Measurements from ENCODE around the gene BUD23. TPM values are rescaled to one million over a fixed set of nuclear protein-coding genes. Genes with fewer than 3 reads are reported as not detected.
"Not testable (repeated sequence)": the region's sequence is repeated elsewhere in the genome, so short reads cannot be mapped to it uniquely, and the experiment has no call there.

BUD23 gene
- total and polyA plus RNA-seq, 10 donors = 44.2 to 71.4 (median 54.6) TPM

DNA sequence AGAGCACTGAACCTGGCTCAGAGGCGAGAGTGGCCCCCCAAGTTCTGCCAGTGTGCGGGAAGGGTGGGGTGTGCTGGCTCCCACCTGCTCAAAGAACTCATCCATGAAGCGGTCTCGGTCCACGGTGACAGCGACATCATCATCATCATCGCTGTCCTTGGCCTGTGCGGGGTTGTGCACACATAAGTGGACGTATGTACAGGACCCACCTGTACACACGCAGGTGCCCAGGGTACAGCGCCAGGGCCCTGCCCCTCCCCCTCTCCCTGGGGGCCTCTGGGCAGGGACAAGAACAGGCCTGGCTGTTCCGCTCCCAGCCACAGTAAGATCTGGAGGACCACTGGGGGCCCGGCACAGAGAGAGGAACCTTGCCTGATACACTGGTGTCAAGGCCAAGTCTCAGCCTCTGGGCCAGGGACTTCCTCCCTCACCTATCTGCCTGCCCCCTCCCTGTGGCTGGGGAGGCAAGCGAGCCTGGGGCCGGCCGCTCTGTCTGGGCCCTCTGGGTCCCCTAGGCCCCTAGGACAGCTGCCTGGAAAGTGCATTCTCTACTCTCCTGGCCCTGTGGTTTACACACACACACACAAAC, 25.7 kb downstream of the BUD23 start:
- intact Hi-C loops (cut with DNase I; ENCODE audit: low total_unique reads) = no loop called here
- H3K27ac ChIP-seq = no peak overlapping the region

GRCh38 chr7:73712773-73713172, 29.4 kb downstream of the BUD23 start:
- peaks cover 0 to 40% (median 0%) of the 10 kb centered on the region in 7 donors for H3K27me3 ChIP-seq (replicated peaks in 1 of 7)
- 48 to 66% (median 64%) methylated on average over 1 of the region's 1 CpG for WGBS, 5 donors
- TF ChIP-seq POLR2AphosphoS5 (IDR thresholded peaks at IDR 0.05) = no peak
- no peak for TF ChIP-seq CTCF (IDR thresholded peaks at IDR 0.05 in 8 of 11, conservative IDR thresholded peaks at IDR 0.05 in 3 of 11)
- TF ChIP-seq POLR2A (IDR thresholded peaks at IDR 0.05) = no peak
- no peak overlapping the region for H3K4me3 ChIP-seq
- peaks cover 0 to 26% (median 10%) of the 10 kb centered on the region in 6 donors for H3K4me1 ChIP-seq
- no peak for DNase-seq
- no peak overlapping the region for H3K27ac ChIP-seq
- no peaks in the 10 kb centered on the region for H3K9me3 ChIP-seq
- intact Hi-C loops (cut with DNase I; ENCODE audit: low total_unique reads) = no loop called here
- peaks cover 0 to 7% (median 0%) of the 10 kb centered on the region in 6 donors for H3K36me3 ChIP-seq

More for the DNA sequence above, 25.7 kb downstream of the BUD23 start:
- no peaks in the 10 kb centered on the region for H3K9me3 ChIP-seq
- 86 to 94% (median 90%) methylated on average over 12 to 16 of the region's 16 CpGs for WGBS, 5 donors
- H3K36me3 ChIP-seq = peaks cover 0 to 23% (median 0%) of the 10 kb centered on the region in 6 donors
- H3K4me3 ChIP-seq = no peak overlapping the region
- DNase-seq = no peak
- H3K4me1 ChIP-seq = peaks cover 0 to 21% (median 8%) of the 10 kb centered on the region in 6 donors
- no peak for TF ChIP-seq CTCF (IDR thresholded peaks at IDR 0.05 in 8 of 11, conservative IDR thresholded peaks at IDR 0.05 in 3 of 11)
- no peak for TF ChIP-seq POLR2A (IDR thresholded peaks at IDR 0.05)
- no peak for TF ChIP-seq POLR2AphosphoS5 (IDR thresholded peaks at IDR 0.05)
- H3K27me3 ChIP-seq (replicated peaks in 1 of 7) = peaks cover 0 to 13% (median 0%) of the 10 kb centered on the region in 7 donors

DNA sequence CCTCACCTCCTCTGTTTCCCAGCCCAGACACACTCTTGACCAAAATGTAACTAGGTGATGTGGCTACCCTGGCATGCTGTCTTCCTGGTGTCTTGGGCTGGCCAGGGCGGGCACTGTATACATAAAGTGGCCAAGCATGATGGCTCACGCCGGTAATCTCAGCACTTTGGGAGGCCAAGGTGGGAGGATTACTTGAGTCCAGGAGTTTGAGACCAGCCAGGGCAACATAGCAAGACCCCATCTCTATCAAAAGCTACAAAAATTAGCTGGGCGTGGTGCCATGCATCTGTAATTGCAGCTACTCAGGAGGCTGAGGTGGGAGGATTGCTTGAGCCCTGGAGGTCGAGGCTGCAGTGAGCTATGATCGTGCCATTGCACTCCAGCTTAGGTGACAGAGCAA, 29.9 kb downstream of the BUD23 start:
- H3K9me3 ChIP-seq; H3K4me3 ChIP-seq; H3K27ac ChIP-seq; intact Hi-C loops (cut with DNase I; ENCODE audit: low total_unique reads); DNase-seq; H3K36me3 ChIP-seq: not testable (repeated sequence)
- Histone ChIP-seq H3K4me1 (peaks cover 5 to 31% (median 15%) of the 10 kb centered on the region in 6 donors), H3K27me3 (replicated peaks in 1 of 7) (peaks cover 0 to 46% (median 1%) of the 10 kb centered on the region in 7 donors)
- 84 to 94% (median 91%) methylated on average over 6 of the region's 6 CpGs for WGBS, 5 donors

GRCh38 chr7:73715648-73716317, 32.4 kb downstream of the BUD23 start:
- Histone ChIP-seq H3K4me3 (no peak overlapping the region), H3K27ac (no peak overlapping the region), H3K4me1 (peaks cover 12 to 48% (median 27%) of the 10 kb centered on the region in 6 donors), H3K36me3 (peaks cover 0 to 7% (median 0%) of the 10 kb centered on the region in 6 donors), H3K27me3 (replicated peaks in 1 of 7) (peaks cover 0 to 66% (median 8%) of the 10 kb centered on the region in 7 donors), H3K9me3 (no peaks in the 10 kb centered on the region)
- no peak for TF ChIP-seq CTCF (IDR thresholded peaks at IDR 0.05 in 8 of 11, conservative IDR thresholded peaks at IDR 0.05 in 3 of 11)
- TF ChIP-seq POLR2A (IDR thresholded peaks at IDR 0.05) = no peak
- TF ChIP-seq POLR2AphosphoS5 (IDR thresholded peaks at IDR 0.05) = no peak
- WGBS, 5 donors = 48 to 68% (median 57%) methylated on average over 15 to 16 of the region's 16 CpGs
- DNase-seq = no peak
- intact Hi-C loops (cut with DNase I; ENCODE audit: low total_unique reads) = no loop called here

All from spleen (tissue), 11 donors.